GM23338 (cell line): ENCODE data around the gene KDM5D. TPM values are rescaled to one million over a fixed set of nuclear protein-coding genes. Genes with fewer than 3 reads are reported as not detected.

Experiments
- ATAC-seq: fragments of 200-7000 bp; cut with Tn5 transposase; 3 replicates; pipeline ENCODE4 v1.9.1; 2020
- DNase-seq: peaks from one replicate; pipeline ENCODE4 v3.0.0-alpha.2; 2015; ENCODE audit warnings: low spot score
- H2AFZ ChIP-seq: fragments of 200-600 bp; sonication (generic); 2 replicates; pipeline ENCODE4 v1.8.0; 2016; ENCODE audit warnings: antibody characterized with exemption, mild to moderate bottlenecking, moderate library complexity
- H3F3A ChIP-seq: fragments of 200-600 bp; sonication (generic); replicated peaks from 2 replicates; pipeline ENCODE4 v1.8.0; 2017; ENCODE audit warnings: antibody characterized with exemption, mixed run types, low read depth
- H3K27ac ChIP-seq: fragments of 200-600 bp; sonication (generic); 2 replicates; pipeline ENCODE4 v1.6.1; 2016; ENCODE audit warnings: low read depth
- H3K27me3 ChIP-seq: fragments of 200-600 bp; sonication (generic); 2 replicates; pipeline ENCODE4 v1.8.0; 2016; ENCODE audit warnings: mild to moderate bottlenecking, mixed run types, moderate library complexity; ENCODE audit not compliant: insufficient read depth
- H3K36me3 ChIP-seq: fragments of 200-600 bp; sonication (generic); 2 replicates; pipeline ENCODE4 v1.8.0; 2016; ENCODE audit warnings: mild to moderate bottlenecking; ENCODE audit not compliant: insufficient read depth
- H3K4me1 ChIP-seq: fragments of 200-600 bp; sonication (generic); 2 replicates; pipeline ENCODE4 v1.8.0; 2016; ENCODE audit warnings: mild to moderate bottlenecking, moderate library complexity; ENCODE audit not compliant: insufficient read depth
- H3K4me2 ChIP-seq: fragments of 200-600 bp; sonication (generic); 2 replicates; pipeline ENCODE4 v1.7.1; 2017; ENCODE audit warnings: mixed run types
- H3K4me3 ChIP-seq: fragments of 200-600 bp; sonication (generic); 2 replicates; pipeline ENCODE4 v1.6.1; 2016; ENCODE audit warnings: mixed run types
- H3K79me2 ChIP-seq: fragments of 200-600 bp; sonication (generic); replicated peaks from 2 replicates; pipeline ENCODE4 v1.8.0; 2017; ENCODE audit warnings: mild to moderate bottlenecking; ENCODE audit not compliant: insufficient read depth
- H3K9me2 ChIP-seq: fragments of 200-600 bp; sonication (generic); 2 replicates; pipeline ENCODE4 v1.8.0; 2017; ENCODE audit not compliant: insufficient read depth
- H4K20me1 ChIP-seq: fragments of 200-600 bp; sonication (generic); replicated peaks from 2 replicates; pipeline ENCODE4 v1.8.0; 2017; ENCODE audit warnings: mild to moderate bottlenecking; ENCODE audit not compliant: insufficient read depth
- H3K27ac Mint-ChIP-seq: 2 replicates; pipeline ENCODE4 v1.8.0; 2020; ENCODE audit warnings: inconsistent platforms, mild to moderate bottlenecking, moderate library complexity, mixed read lengths
- H3K27me3 Mint-ChIP-seq: 3 replicates; pipeline ENCODE4 v1.8.0; 2022; ENCODE audit warnings: low read depth, mild to moderate bottlenecking, moderate library complexity, mixed read lengths, inconsistent platforms; ENCODE audit not compliant: insufficient read depth, poor library complexity
- H3K36me3 Mint-ChIP-seq: 3 replicates; pipeline ENCODE4 v1.8.0; 2021; ENCODE audit warnings: low read depth, mild to moderate bottlenecking, inconsistent platforms, moderate library complexity, mixed read lengths
- H3K4me1 Mint-ChIP-seq: 3 replicates; pipeline ENCODE4 v1.8.0; 2020; ENCODE audit warnings: mild to moderate bottlenecking, inconsistent platforms, mixed read lengths
- H3K4me3 Mint-ChIP-seq: 3 replicates; pipeline ENCODE4 v1.8.0; 2021; ENCODE audit warnings: moderate library complexity, mild to moderate bottlenecking, inconsistent platforms, mixed read lengths
- H3K9me3 Mint-ChIP-seq: 3 replicates; pipeline ENCODE4 v1.8.0; 2020; ENCODE audit warnings: moderate library complexity, mild to moderate bottlenecking, inconsistent platforms, mixed read lengths
- CREB1 ChIP-seq: fragments of 250-450 bp; sonication (Bioruptor Pico); IDR thresholded peaks from 2 replicates; pipeline ENCODE4 v1.5.0; 2020; ENCODE audit warnings: low read depth, mild to moderate bottlenecking, moderate library complexity
- EZH2 ChIP-seq: fragments of 200-600 bp; sonication (generic); IDR thresholded peaks from one replicate; pipeline ENCODE4 v1.8.0; 2017; ENCODE audit warnings: antibody characterized with exemption, mild to moderate bottlenecking, low read depth; ENCODE audit not compliant: unreplicated experiment
- EZH2phosphoT487 ChIP-seq: fragments of 200-600 bp; sonication (generic); IDR thresholded peaks from one replicate; pipeline ENCODE4 v1.8.1; 2018; ENCODE audit warnings: antibody characterized with exemption; ENCODE audit not compliant: unreplicated experiment
- JUNB ChIP-seq: IDR thresholded peaks from one replicate; pipeline ENCODE4 v1.6.1; 2016; ENCODE audit warnings: antibody characterized with exemption; ENCODE audit not compliant: unreplicated experiment
- NANOG ChIP-seq: IDR thresholded peaks from 2 replicates; pipeline ENCODE4 v1.6.1; 2016; ENCODE audit warnings: antibody characterized with exemption, borderline replicate concordance
- REST ChIP-seq: IDR thresholded peaks from one replicate; pipeline ENCODE4 v1.6.1; 2018; ENCODE audit warnings: antibody characterized with exemption; ENCODE audit not compliant: unreplicated experiment
- STAT1 ChIP-seq: IDR thresholded peaks from one replicate; pipeline ENCODE4 v1.6.1; 2016; ENCODE audit warnings: antibody characterized with exemption; ENCODE audit not compliant: unreplicated experiment
- ZNF331 ChIP-seq: fragments of 250-450 bp; sonication (Bioruptor Pico); IDR thresholded peaks from 2 replicates; pipeline ENCODE4 v1.5.0; 2020; ENCODE audit warnings: low read depth, mild to moderate bottlenecking, moderate library complexity
- ZNF462 ChIP-seq: fragments of 250-450 bp; sonication (Bioruptor Pico); IDR thresholded peaks from 2 replicates; pipeline ENCODE4 v1.5.0; 2020; ENCODE audit warnings: mild to moderate bottlenecking, moderate library complexity
- polyA plus RNA-seq: library from polyadenylated mRNA; unstranded; fragments of >200 nt; fragmentation: Nextera tagmentation; extraction: Ambion mirVana; gene quantifications from 2 replicates; pipeline ENCODE4 v1.2.1, GENCODE V29; 2016
- total RNA-seq: library from RNA; depleted of rRNA; stranded (reverse); fragments of >200 nt; shearing (Covaris generic); gene quantifications from 2 replicates; pipeline ENCODE4 v1.2.3, GENCODE V29; 2014

The KDM5D gene
- total and polyA plus RNA-seq, 2 experiments from 2014 or later: 9.2 to 31.1 TPM

- DNase-seq (no peak), ATAC-seq (no peak)
- no peaks in the 10 kb centered on the region for H3F3A ChIP-seq
- H3K27ac ChIP-seq: no peak overlapping the region
- no peak overlapping the region for H3K27ac Mint-ChIP-seq
- H3K4me1 ChIP-seq: no peaks in the 10 kb centered on the region
- H3K4me2 ChIP-seq: no peak overlapping the region
- H3K4me3 Mint-ChIP-seq: no peak overlapping the region
- no peaks in the 10 kb centered on the region; the same call in 1 of the 2 replicates for H4K20me1 ChIP-seq
- H3K79me2 ChIP-seq: peaks cover 7% of the 10 kb centered on the region; the same call in 1 of the 2 replicates
- no peaks in the 10 kb centered on the region for H3K27me3 Mint-ChIP-seq
- H3K27me3 ChIP-seq: no peaks in the 10 kb centered on the region
- no peaks in the 10 kb centered on the region; the same call in 1 of the 2 replicates for H3K36me3 ChIP-seq
- H2AFZ ChIP-seq: no peak overlapping the region
- no peaks in the 10 kb centered on the region for H3K9me2 ChIP-seq
- peaks cover 62% of the 10 kb centered on the region for H3K36me3 Mint-ChIP-seq
- no peaks in the 10 kb centered on the region for H3K9me3 Mint-ChIP-seq
- TF ChIP-seq ZNF331 (CRISPR knock-in tag): no peak
- no peak for TF ChIP-seq EZH2
- TF ChIP-seq EZH2phosphoT487: no peak
- no peak for TF ChIP-seq ZNF462 (CRISPR knock-in tag)
- no peak for TF ChIP-seq STAT1
- TF ChIP-seq NANOG: no peak
- TF ChIP-seq REST: no peak
- TF ChIP-seq CREB1: no peak
- TF ChIP-seq JUNB: no peak
- no peak overlapping the region for H3K4me3 ChIP-seq
- no peaks in the 10 kb centered on the region for H3K4me1 Mint-ChIP-seq
Observed at GRCh38 chrY:19717950-19718349, 26.6 kb downstream of the KDM5D start.
